KOPT-K1 (cell line): Measurements from ENCODE around the gene TPCN1.

Experiments used
- H3K27ac ChIP-seq: fragments of 200-600 bp; sonication (generic); 2 replicates; pipeline ENCODE4 v1.5.1; 2016; ENCODE audit warnings: antibody characterized with exemption, mild to moderate bottlenecking, low read depth, low read length; ENCODE audit not compliant: poor library complexity, severe bottlenecking
- H3K36me3 ChIP-seq: fragments of 200-600 bp; sonication (generic); 2 replicates; pipeline ENCODE4 v1.5.1; 2017; ENCODE audit warnings: antibody characterized with exemption, mild to moderate bottlenecking, low read length, moderate library complexity; ENCODE audit not compliant: insufficient read depth
- H3K9me3 ChIP-seq: fragments of 200-600 bp; sonication (generic); 2 replicates; pipeline ENCODE4 v1.5.1; 2017; ENCODE audit warnings: antibody characterized with exemption, low read length, mild to moderate bottlenecking; ENCODE audit not compliant: insufficient read depth, poor library complexity, severe bottlenecking

Gene TPCN1

DNA sequence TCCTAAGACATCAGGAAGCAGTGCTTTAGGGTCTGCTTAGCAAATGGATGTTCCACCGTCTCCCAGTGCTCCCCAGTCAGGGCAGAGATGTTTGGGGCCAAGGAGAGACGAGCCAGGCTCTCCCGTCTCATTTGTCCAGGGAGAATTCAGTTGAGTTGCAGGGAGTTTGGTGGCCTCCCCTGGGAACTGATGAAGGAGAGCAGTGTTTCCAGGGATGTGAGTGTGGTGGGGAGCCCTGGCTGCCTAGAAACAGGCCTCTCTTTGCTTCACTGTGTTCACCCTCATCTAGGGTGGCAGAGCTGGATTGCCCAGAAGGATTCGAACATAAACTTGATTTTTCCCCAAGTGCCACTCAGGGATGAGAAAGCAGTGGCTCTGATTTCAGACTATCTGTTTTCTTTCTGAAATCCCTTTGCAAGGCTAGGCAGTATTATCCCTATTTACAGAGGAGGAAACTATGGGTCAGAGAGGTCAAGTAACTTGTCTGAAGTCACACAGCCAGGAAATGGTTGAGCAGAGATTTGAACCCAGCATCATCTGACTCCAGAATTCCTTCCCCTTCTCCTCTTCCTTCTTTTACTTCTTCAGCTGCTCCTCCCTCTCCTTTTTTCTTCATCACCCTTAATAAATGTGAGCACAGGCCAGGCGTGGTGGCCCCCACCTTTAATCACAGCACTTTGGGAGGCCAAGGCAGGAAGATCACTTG, 6.6 kb downstream of the TPCN1 start:
- H3K9me3 ChIP-seq, result no peaks in the 10 kb centered on the region
- H3K27ac ChIP-seq, result no peak overlapping the region
- peaks cover 27% of the 10 kb centered on the region for H3K36me3 ChIP-seq

DNA sequence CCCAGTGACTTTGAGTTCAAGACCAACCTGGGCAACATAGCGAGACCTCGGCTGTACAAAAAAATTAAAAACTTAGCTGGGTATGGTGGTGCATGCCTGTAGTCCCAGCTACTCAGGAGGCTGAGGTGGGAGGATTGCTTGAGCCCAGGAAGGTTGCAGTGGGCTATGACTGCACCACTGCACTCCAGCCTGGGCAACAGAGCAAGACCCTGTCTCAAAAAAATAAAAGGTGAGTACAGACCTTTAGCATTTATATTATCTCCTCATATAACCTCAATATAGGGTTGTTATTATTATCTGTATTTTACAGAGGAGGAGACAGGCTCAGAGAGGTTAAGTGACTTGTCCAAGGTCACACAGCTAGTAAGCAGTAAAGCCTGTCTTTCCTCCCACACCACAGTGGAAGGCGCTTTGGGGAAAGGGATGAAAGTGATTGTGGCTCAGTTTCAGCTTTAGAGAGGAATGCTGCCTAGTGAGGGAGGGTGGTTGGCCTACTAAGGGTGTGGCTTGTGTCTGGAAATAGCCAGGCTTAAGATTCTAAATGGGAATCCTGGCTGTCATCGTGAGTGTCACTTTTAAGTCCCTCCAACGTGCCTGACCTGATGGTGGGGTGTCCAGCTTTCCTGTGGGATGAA, 7.2 kb downstream of the TPCN1 start:
- H3K9me3 ChIP-seq, result no peaks in the 10 kb centered on the region
- H3K27ac ChIP-seq, result no peak overlapping the region
- H3K36me3 ChIP-seq, result peaks cover 27% of the 10 kb centered on the region

DNA sequence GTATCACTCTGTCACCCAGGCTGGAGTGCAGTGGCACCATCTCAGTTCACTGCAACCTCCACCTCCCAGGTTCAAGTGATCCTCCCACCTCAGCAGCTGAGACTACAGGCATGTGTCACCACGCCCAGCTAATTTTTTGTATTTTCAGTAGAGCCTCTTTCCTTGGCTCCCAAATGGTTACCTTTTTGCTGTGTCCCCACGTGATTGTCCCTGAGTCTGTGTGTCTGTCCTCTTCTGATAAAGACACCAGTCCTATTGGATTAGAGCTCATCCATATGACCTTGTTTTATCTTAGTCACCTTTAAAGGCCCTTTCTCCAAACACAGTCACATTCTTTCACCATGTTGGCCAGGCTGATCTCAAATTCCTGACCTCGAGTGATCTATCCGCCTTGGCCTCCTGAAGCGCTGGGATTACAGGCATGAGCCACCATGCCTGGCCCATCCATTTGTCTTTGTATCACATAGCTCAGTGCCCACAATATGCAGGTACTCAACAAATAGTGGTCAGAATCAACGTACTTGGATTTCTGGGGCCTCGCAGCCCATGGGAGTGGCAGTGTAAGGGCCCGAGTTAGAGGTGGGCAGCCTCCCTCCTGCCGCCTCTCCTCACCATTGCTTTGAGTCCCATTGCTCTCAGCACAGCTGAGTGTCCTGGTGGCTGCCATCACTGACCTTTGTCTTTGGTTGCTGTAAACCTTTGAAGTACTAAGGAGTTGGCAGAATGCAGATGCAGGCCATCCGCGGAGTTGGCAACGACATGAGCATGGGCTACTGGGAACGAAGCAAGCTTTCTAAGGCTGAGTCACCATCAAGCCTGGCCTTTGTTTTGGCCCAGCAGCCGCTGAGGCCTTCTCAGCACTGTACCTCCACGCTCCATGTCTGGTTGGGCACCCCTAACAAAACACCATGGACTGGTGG, 9.3 kb downstream of the TPCN1 start:
- H3K36me3 ChIP-seq, result peaks cover 27% of the 10 kb centered on the region
- peak overlapping the region; percentile 46 for H3K27ac ChIP-seq
- no peaks in the 10 kb centered on the region for H3K9me3 ChIP-seq

DNA sequence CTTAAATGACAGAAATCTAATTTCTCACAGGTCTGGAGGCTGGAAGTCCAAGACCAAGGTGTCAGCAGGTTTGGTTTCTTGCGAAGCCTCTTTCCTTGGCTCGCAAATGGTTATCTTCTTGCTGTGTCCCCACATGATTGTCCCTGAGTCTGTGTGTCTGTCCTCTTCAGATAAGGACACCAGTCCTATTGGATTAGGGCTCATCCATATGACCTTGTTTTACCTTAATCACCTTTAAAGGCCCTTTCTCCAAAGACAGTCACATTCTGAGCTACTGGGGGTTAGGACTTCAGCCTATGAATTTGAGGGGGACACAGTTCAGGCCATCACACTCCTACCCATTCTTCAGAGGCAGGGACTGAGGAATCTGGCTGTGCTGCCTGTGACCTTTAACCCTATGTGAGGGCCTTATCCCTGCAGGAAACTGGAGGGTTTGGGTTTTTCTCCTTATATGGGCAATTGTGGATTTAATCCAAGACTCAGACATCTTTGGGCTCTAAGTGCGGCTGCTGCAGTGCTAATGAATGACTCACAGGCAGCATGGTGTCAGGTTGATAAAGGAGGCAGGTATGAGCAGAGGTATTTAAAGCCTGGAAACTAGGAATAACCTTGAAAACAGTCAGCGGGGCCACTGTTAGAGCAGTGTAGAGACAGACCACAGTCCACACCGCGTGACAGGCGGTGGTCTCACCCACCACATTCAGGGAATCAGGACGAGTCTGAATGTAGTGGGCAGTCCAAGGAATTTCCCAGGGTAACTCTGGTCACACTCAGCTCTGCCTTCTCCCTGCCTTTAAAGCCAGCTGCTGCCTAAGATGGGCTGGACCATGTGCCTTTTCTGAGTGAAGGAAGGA, 10.2 kb downstream of the TPCN1 start:
- peaks cover 27% of the 10 kb centered on the region for H3K36me3 ChIP-seq
- no peak overlapping the region for H3K27ac ChIP-seq
- H3K9me3 ChIP-seq, result no peaks in the 10 kb centered on the region

DNA sequence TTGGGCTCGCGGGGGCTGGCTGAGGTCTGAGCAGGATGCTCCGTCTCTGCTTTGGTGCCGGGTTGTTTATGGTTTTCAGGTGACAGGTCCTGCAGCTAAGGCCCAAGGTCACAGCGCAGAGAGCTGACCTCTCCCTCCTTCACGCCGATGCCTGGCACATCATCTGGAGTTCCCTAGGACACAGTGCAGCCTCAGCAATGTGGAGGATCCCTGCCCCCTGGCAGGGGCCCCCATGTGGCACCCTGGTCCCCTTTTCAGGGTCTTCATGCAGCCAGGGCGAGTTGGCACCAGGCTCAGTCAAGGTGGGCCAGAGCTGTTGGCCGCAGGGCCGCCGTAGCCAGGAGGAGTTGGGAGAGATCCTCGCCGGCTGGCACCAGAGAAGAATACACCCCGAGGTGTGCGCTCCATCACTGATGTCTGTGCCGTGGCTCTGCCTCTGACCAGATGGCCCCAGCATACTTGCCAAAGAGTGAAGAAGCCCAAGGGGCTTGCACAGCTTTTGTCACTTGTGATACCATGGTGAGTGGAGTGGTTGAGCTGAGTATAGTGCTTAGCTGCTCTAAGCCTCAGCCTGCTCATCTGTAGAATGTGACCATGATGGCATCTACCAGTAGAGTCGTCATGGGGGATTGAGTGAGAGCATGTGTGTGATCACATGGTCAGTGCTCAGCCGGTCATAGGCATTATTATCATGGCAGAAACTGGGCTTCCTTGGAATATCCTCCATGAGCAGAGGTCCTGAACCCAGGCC, 11.0 kb downstream of the TPCN1 start:
- no peaks in the 10 kb centered on the region for H3K9me3 ChIP-seq
- peaks cover 27% of the 10 kb centered on the region for H3K36me3 ChIP-seq
- peak overlapping the region; percentile 38 for H3K27ac ChIP-seq

DNA sequence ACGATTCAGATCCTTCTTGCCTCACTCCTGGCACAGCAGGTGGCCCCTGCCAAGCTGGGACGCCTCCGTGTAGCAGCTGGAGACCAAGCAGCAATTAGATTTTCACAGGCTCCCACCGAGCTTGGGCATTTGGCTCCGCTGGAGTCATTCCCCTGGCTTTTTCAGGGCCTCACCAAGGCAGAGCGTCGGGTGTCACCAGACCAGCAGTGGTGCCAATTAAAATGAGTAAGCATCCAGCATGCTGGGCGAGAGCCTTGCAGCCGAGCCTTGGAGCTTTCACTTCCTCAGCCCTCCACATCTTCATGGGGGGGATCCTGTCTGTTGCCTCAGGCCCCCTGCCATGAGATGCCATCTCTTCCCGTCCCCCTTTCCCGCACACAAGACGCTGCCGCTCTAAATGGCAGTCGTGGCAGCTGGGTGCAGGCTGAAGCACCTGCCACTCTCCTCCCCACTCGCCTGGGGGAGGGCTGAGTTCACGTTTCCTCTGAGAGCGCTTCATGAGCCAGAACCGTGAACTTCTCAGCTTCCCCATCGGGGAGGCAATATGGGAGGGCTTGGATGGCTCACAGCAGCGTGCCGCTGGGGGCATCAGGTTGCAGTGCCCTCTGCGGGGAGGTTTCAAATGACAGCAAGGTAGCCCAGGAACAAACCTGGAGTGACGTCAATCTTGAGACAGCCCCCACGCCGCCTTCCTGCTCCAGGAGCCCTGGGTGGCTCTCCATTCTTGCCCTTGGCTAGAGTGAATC, 11.7 kb downstream of the TPCN1 start:
- H3K36me3 ChIP-seq, result peaks cover 21% of the 10 kb centered on the region
- peak overlapping the region; percentile 38 for H3K27ac ChIP-seq
- H3K9me3 ChIP-seq, result no peaks in the 10 kb centered on the region

DNA sequence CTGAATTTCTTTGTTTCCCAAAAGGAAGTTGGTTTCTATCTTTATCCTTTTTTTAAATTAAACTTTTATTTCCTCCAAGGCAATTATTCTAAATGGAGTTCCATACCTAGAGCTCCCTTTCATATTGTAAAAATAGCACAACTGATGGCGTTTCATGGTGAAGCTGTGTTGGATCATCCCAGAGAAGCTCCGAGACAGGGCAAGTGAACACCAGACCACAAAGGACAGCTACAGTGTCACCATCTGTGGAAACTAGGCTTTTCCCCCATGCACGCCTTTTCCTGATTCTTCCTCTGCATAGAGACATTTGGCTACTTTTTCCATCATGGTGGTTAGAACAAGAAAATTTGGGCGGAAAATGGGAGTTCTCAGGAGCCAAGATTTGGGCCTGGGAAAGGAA, 12.7 kb downstream of the TPCN1 start:
- Histone ChIP-seq H3K27ac (no peak overlapping the region), H3K36me3 (peaks cover 17% of the 10 kb centered on the region), H3K9me3 (no peaks in the 10 kb centered on the region)

DNA sequence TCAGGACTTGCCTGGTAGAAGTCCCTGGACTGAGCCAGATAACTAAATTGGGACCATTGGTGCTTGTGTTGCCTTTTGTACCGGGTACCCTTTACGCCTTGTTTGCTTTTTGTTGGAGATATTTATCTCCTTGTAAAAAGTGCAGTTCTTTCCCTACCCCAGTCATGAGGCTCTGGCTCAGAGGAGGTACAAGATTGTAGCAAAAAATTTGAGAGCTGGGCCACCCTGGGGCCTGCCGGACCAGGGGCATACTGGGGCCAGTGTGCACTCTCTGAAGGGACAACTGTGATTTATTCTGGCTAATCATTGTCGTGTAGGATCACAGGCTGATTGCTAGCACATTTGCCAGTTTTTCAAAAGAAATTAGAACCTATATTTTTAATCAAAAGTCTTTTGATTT, 13.2 kb downstream of the TPCN1 start:
- H3K36me3 ChIP-seq, result peaks cover 17% of the 10 kb centered on the region
- no peak overlapping the region for H3K27ac ChIP-seq
- no peaks in the 10 kb centered on the region for H3K9me3 ChIP-seq

DNA sequence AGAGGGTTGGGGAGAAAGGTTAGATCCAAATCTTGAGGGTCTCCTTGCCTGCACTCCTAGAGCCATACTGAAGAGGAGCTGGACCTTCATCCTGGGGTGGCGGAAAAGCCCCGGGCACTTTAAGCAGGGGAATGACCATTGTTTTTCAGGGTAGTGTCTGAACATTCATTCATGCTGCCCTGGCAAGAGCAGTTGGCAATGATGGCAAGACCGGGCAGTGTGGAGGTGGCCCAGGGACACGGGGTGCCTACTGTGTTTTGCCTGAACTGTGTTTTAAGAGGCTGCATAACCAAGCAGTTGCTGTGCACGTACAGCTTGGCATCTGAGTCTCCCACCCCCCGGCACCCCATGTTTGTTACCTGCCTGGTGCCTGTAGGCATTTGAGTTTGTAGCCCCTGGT, 14.7 kb downstream of the TPCN1 start:
- Histone ChIP-seq H3K27ac (no peak overlapping the region), H3K36me3 (peaks cover 10% of the 10 kb centered on the region), H3K9me3 (no peaks in the 10 kb centered on the region)

DNA sequence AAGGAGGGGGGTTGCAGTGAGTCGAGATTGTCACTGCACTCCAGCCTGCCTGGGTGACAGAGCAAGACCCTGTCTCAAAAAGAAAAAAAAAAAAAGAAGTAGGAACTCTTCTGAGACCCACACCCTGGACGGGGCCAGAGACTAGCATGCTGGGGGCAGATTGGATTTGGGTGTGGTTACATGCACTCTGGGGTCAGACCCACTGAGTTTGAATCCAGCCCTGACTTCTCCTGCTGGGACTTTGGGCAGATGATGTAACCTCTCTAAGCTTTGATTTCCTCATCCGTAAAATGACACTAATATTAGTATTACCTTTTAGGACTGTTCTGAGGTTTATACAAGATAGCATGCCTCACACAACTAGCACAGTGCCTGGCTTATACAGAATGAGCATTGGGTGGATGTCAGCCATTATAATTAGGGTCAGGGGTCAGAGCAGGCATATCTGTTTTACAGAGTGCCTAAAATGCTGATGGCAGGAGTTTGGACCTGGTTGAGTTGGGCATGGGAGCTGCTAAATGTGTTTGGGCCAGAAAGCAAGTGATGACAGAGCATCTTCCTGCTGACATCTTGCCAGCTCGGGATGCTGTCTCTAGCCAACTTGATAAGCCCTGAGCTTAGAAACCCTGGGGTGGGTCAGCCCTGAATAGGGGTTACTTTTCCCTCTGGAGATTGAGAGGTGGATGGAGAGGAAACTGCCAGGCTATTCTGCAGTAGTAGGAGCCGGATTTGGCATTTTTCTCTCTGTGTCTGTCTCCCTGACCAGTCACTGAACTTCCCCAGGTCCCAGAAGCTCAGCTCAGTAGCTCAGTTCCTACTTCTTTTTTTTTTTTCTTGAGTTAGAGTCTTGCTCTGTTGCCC, 15.5 kb downstream of the TPCN1 start:
- Histone ChIP-seq H3K36me3 (peaks cover 2% of the 10 kb centered on the region; the same call in 1 of the 2 replicates), H3K9me3 (no peaks in the 10 kb centered on the region), H3K27ac (no peak overlapping the region)

DNA sequence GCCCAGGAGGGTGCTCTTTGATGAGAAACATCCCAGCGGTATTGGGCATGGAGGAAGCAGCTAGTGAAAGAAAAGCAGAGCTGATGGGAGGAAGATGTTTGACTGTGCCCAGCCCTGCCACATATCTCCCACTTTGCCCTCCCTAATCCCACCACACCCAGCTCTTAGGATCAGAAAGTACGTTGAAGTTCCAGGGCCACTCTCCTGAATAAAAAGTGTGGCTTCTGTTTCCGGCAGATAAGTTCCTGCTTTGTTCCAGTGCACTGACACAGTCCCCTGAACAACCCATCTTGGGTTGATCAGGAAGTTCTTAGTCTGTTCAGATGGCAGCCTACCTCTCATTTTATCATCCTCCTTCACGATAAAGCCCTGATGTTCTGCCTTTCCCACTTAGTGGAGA, 16.5 kb downstream of the TPCN1 start:
- Histone ChIP-seq H3K36me3 (no peaks in the 10 kb centered on the region), H3K27ac (no peak overlapping the region), H3K9me3 (no peaks in the 10 kb centered on the region)

DNA sequence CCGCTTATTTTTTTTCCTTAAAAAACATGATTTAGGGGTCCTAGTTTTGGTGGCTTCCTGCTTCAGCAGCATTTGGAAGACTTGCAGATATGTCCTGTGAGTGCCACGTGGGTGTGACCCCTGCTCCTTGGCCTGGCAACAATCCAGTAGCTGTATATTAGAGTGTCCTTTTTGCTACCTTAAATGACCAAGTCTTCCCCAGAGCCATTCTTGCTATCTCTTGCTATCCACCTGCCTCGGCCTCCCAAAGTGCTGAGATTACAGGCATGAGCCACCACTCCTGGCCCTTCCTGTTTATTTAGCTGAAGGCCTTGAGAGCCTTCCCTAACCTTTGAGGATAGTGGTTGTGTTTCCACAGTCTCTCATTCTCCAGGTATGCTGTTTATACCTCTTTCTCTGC, 17.0 kb downstream of the TPCN1 start:
- Histone ChIP-seq H3K27ac (no peak overlapping the region), H3K36me3 (no peaks in the 10 kb centered on the region), H3K9me3 (no peaks in the 10 kb centered on the region)

DNA sequence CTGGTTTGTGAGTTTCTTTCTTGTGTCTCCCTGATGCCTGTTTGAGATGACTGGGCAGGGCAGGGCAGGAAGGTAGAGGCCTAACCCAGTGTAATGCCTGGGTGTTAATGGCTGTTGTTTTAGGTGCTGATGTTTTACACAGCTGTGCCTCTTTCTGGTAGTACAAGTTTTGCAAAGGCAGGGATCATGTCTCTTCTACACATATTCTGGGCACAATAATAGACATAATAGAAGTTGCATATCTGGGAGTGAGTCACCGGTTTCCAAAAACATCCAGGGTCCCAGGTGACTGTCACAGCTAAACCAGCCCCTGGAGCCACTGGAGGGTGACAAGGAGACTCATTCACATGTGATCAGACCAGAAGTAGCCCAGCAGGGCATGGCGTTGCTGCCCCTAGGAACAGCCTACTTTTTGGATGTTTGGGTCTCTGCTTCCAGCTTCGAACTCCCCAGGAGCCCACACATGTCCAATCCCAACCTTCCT, 18.1 kb downstream of the TPCN1 start:
- no peak overlapping the region for H3K27ac ChIP-seq

More for the DNA sequence above, 18.1 kb downstream of the TPCN1 start:
- H3K36me3 ChIP-seq, result no peaks in the 10 kb centered on the region
- no peaks in the 10 kb centered on the region for H3K9me3 ChIP-seq
